Colonic mucosa (tissue), 4 donors: ENCODE data around the gene COLQ. TPM values are rescaled to one million over a fixed set of nuclear protein-coding genes. Genes with fewer than 3 reads are reported as not detected.

Experiments used
- DNase-seq: peaks from one replicate; pipeline ENCODE4 v3.0.0-alpha.2; 2020
- H3K27ac ChIP-seq: fragments of 200-600 bp; one replicate; pipeline ENCODE4 v1.8.0; 2021
- H3K27me3 ChIP-seq: fragments of 200-600 bp; one replicate; pipeline ENCODE4 v1.8.0; 2021
- H3K36me3 ChIP-seq: fragments of 200-600 bp; one replicate; pipeline ENCODE4 v1.8.0; 2021
- H3K4me1 ChIP-seq: fragments of 200-600 bp; one replicate; pipeline ENCODE4 v1.8.0; 2021; ENCODE audit warnings: mild to moderate bottlenecking
- H3K4me3 ChIP-seq: fragments of 200-600 bp; one replicate; pipeline ENCODE4 v1.8.0; 2021
- H3K9ac ChIP-seq, 2 donors: one replicate each; pipeline ENCODE4 v1.7.0; 2013; ENCODE audit warnings: control low read depth in 2 of 2, low read depth in 2 of 2, low read length in 2 of 2
- H3K9me3 ChIP-seq: fragments of 200-600 bp; one replicate; pipeline ENCODE4 v1.8.0; 2021
- intact Hi-C: fragments of 100-400 bp; cut with DNase I; formaldehyde crosslinking; loops from one replicate; pipeline ENCODE4 v1.14.1; 2022
- total RNA-seq, 2 donors: library from RNA; stranded (reverse); fragmentation: NEBNext Ultra II Directional in 1 of 2; extraction: Animal tissue kit (Norgen Biotek cat#: 25700) in 1 of 2; gene quantifications; one replicate each; pipeline ENCODE4 v1.2.1, GENCODE V29; 2021
- TF ChIP-seq, protein P1 (sequence below): fragments of 200-600 bp; IDR thresholded peaks from one replicate; pipeline ENCODE4 v1.8.0; 2022; ENCODE audit warnings: antibody characterized with exemption, mild to moderate bottlenecking
- donor health status: healthy.
- donor health status: DM: no; HTN: no; CAD: no.
- donor health status: DM: no; HTN: no; CAD: no.

The COLQ gene
- total RNA-seq, 2 donors from 2014 or later, result 0.79 to 0.85 TPM

DNA sequence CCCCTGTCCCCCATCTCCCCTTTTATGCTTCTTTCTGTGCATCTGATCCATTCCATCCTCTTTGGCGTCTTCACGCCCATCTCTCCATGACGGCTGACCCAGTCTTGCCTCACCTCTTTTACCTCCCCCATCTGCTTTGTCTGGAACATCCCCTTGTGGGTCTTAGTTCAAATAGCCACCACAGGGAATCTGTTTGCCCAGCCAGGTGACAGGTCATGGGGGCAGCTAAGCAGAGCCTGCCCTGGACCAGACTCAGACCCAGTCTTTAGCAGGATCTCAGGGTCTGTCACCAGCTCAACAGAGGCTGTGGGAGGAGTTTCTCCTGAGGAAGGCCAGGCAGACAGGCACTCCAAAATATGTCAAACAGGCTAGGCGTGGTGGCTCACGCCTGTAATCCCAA lies 28.1 kb downstream of the COLQ start:
- intact Hi-C loops, result no loop called here
- H3K4me3 ChIP-seq, result no peak overlapping the region
- H3K27ac ChIP-seq, result no peak overlapping the region
- H3K9me3 ChIP-seq, result no peaks in the 10 kb centered on the region
- H3K36me3 ChIP-seq, result no peaks in the 10 kb centered on the region
- H3K27me3 ChIP-seq, result no peaks in the 10 kb centered on the region
- no peak overlapping the region for H3K9ac ChIP-seq
- DNase-seq, result no peak
- TF ChIP-seq, protein P1, sequence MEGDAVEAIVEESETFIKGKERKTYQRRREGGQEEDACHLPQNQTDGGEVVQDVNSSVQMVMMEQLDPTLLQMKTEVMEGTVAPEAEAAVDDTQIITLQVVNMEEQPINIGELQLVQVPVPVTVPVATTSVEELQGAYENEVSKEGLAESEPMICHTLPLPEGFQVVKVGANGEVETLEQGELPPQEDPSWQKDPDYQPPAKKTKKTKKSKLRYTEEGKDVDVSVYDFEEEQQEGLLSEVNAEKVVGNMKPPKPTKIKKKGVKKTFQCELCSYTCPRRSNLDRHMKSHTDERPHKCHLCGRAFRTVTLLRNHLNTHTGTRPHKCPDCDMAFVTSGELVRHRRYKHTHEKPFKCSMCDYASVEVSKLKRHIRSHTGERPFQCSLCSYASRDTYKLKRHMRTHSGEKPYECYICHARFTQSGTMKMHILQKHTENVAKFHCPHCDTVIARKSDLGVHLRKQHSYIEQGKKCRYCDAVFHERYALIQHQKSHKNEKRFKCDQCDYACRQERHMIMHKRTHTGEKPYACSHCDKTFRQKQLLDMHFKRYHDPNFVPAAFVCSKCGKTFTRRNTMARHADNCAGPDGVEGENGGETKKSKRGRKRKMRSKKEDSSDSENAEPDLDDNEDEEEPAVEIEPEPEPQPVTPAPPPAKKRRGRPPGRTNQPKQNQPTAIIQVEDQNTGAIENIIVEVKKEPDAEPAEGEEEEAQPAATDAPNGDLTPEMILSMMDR, result no peak
- no peaks in the 10 kb centered on the region for H3K4me1 ChIP-seq

- no peaks in the 10 kb centered on the region for H3K27me3 ChIP-seq
- no peaks in the 10 kb centered on the region for H3K4me1 ChIP-seq
- H3K9ac ChIP-seq, result no peak overlapping the region
- intact Hi-C loops, result no loop called here
- no peak for DNase-seq
- TF ChIP-seq, protein P1, result no peak
- no peaks in the 10 kb centered on the region for H3K36me3 ChIP-seq
- H3K27ac ChIP-seq, result no peak overlapping the region
- no peaks in the 10 kb centered on the region for H3K9me3 ChIP-seq
- no peak overlapping the region for H3K4me3 ChIP-seq
These were observed 28.6 kb downstream of the COLQ start for GRCh38 chr3:15492847-15493360.

- Histone ChIP-seq H3K4me3 (no peak overlapping the region), H3K27ac (no peak overlapping the region), H3K4me1 (no peaks in the 10 kb centered on the region), H3K9ac (no peak overlapping the region), H3K9me3 (no peaks in the 10 kb centered on the region), H3K36me3 (no peaks in the 10 kb centered on the region), H3K27me3 (no peaks in the 10 kb centered on the region)
- intact Hi-C loops, result no loop called here
- no peak for DNase-seq
- TF ChIP-seq, protein P1, result no peak
These were observed 30.4 kb downstream of the COLQ start for GRCh38 chr3:15491143-15491542.

- no peaks in the 10 kb centered on the region for H3K4me1 ChIP-seq
- no peak overlapping the region for H3K9ac ChIP-seq
- no peak overlapping the region for H3K27ac ChIP-seq
- TF ChIP-seq, protein P1, result no peak
- H3K27me3 ChIP-seq, result no peaks in the 10 kb centered on the region
- no peak for DNase-seq
- H3K9me3 ChIP-seq, result no peaks in the 10 kb centered on the region
- no peaks in the 10 kb centered on the region for H3K36me3 ChIP-seq
- intact Hi-C loops, result no loop called here
- no peak overlapping the region for H3K4me3 ChIP-seq
These were observed 31.3 kb downstream of the COLQ start for GRCh38 chr3:15490158-15490557.

GRCh38 chr3:15488002-15488401 lies 33.5 kb downstream of the COLQ start:
- TF ChIP-seq, protein P1, result no peak
- Histone ChIP-seq H3K9me3 (no peaks in the 10 kb centered on the region), H3K27ac (no peak overlapping the region), H3K4me3 (no peak overlapping the region), H3K9ac (no peak overlapping the region), H3K27me3 (no peaks in the 10 kb centered on the region), H3K36me3 (no peaks in the 10 kb centered on the region), H3K4me1 (no peaks in the 10 kb centered on the region)
- intact Hi-C loops, result no loop called here
- no peak for DNase-seq
